ENCODE measurements around the gene PPP1R14D. TPM values are rescaled to one million over a fixed set of nuclear protein-coding genes. Genes with fewer than 3 reads are reported as not detected.
A peak's percentile ranks its signal among the peaks of the same experiment; 100 is the strongest.

PPP1R14D gene
- total RNA-seq, 1 experiment from 2014 or later = not detected

DNA sequence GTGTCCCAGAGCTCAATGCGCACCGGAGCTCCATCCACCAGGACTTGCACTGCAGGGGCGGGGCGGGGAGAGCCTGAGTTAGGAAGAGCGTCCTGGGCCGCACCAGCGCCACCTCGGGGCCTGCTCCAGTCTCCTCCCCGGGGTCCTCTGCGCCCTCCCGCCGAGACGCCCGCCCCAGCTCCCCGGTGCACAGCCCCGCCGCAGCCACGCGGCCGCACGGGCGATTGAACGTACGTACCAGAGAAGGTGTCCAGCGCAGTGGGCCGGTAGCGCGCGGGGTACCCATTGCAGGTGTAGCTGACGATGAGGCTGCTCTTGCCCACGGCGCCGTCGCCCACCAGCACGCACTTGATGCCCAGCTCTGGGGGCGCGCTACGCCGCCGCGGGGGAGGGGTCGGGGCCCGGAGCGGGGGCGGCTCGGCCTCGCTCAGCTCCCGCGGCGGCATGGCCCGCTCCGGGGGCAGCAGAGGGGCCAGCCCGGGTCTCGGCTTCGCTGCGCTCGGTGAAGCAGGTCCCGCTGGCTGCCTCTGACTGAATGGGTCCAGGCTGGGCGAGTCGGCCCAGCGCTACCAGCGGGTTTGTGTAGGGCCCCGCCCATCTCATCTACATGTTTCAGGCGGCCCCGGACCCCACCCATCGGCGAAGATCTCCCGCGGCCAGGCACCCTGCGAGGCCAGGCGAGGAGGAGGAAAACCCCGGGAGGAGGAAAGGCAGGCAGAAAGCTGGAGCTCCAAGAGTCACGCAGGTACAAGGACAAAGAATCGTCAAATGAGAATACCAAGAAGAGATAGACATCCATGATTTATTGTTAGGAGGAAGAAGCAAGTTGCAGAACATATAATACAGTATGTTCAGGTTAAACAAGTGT, 45.4 kb upstream of the PPP1R14D start, which contains the start of gene RHOV (continued):
- no peak for TF ChIP-seq SRF (IDR thresholded peaks at IDR 0.05; ENCODE audit: low read depth)
- TF ChIP-seq CEBPB (IDR thresholded peaks at IDR 0.05; ENCODE audit: low read depth) = no peak
- no peak for TF ChIP-seq FOSL1 (IDR thresholded peaks at IDR 0.05; ENCODE audit: low read depth)
- no peak for TF ChIP-seq EZH2 (IDR thresholded peaks at IDR 0.05)
- TF ChIP-seq SIN3A (IDR thresholded peaks at IDR 0.05; ENCODE audit: low read depth) = no peak
- no peak for TF ChIP-seq CBX3 (IDR thresholded peaks at IDR 0.05; ENCODE audit: low read depth)
- no peak for TF ChIP-seq JUND (IDR thresholded peaks at IDR 0.05)

DNA sequence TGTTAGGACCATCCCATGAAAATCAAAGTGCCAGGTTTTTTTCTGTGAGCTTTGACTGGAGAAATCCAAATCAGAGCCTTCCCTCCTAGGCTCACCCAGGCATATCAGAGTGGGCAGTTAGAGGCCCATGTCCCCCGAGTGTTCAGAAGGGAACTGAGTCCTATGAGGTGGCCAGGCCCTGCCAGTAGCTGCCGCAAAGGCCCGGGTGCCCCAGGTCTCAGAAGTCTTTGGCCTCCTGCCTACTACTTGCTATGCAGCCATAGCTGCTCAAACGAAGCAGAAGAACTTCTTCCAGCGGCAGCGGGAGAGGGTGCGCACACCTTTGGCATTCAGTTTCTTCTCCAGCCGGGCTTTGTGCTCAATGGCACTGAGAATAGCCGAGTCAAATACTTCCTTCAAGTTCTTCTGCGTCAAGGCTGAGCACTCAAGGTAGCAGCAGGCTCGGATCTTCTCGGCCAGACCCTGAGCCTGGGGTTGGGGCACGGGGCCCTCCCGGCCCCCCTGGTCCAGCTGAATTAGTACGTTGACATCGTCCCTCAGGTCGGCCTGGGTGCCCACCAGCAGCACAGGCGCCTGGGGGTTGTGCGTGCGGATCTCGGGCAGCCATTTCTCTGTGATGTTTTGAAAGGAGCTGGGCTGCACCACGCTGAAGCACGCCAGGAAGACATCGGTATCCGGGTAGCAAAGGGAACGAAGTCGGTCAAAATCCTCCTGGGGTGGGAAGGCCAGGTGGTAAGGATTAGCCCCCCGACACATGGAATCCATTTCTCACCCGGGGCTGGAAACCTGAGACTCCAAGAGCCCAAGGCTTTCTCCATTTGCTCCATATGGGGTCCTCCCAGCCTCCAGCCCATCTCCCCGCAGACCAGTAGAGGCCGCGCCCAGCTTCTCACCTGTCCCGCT, 44.5 kb upstream of the PPP1R14D start:
- H3K4me1 ChIP-seq (ENCODE audit: control insufficient read depth in 1 of 2, insufficient read depth in 2 of 2, low read length in 2 of 2) = peaks cover 30 to 40% of the 10 kb centered on the region in 2 experiments
- ChIA-PET POLR2A (interaction anchor here (0.5 to 2.4 kb wide), 11 partner anchors 9 to 300 kb away, joined by 3 to 20 read pairs (median 5); partner anchors contain the start of genes DNAJC17, VPS18 and ZFYVE19), RAD21 (ENCODE audit: low non-redundant PET in 1 of 2, low total read pairs in 2 of 2, uncharacterized antibody in 2 of 2, unreplicated experiment in 2 of 2) (interaction anchor here (1.0 to 2.3 kb wide), 4 partner anchors 14 to 127 kb away, joined by 3 to 13 read pairs (median 6); no protein-coding TSS in a partner anchor), CTCF (interaction anchor here (0.6 to 5.7 kb wide), 14 partner anchors 14 to 313 kb away, joined by 3 to 94 read pairs (median 4); partner anchors contain the start of gene VPS18)
- H4K20me1 ChIP-seq (ENCODE audit: insufficient read depth) = no peaks in the 10 kb centered on the region
- H3K9me2 ChIP-seq (ENCODE audit: insufficient read depth) = no peaks in the 10 kb centered on the region
- no peaks in the 10 kb centered on the region for H3K9me3 ChIP-seq (ENCODE audit: control insufficient read depth in 1 of 2, insufficient read depth in 1 of 2, low read depth in 1 of 2, low read length in 2 of 2)
- no peaks in the 10 kb centered on the region for H3K36me3 ChIP-seq (ENCODE audit: control insufficient read depth in 1 of 2, insufficient read depth in 2 of 2, low read length in 2 of 2)
- no peaks in the 10 kb centered on the region for H3K27me3 ChIP-seq (ENCODE audit: insufficient read depth, low read length)
- peak overlapping the region; percentile 93 for H3K4me2 ChIP-seq (ENCODE audit: low read length)
- H3K9ac ChIP-seq (ENCODE audit: low read length) = peak overlapping the region; percentile 73
- TF ChIP-seq, protein P1, sequence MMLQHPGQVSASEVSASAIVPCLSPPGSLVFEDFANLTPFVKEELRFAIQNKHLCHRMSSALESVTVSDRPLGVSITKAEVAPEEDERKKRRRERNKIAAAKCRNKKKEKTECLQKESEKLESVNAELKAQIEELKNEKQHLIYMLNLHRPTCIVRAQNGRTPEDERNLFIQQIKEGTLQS (IDR thresholded peaks at IDR 0.05) = no peak
- no peak for TF ChIP-seq TCF7L2 (IDR thresholded peaks at IDR 0.05; ENCODE audit: borderline replicate concordance, extremely low read depth, insufficient read depth, insufficient read length)
- TF ChIP-seq SRF (IDR thresholded peaks at IDR 0.05; ENCODE audit: low read depth) = no peak
- TF ChIP-seq EZH2 (IDR thresholded peaks at IDR 0.05) = no peak
- H3K4me3 ChIP-seq (replicated peaks in 1 of 2; ENCODE audit: low read depth in 1 of 2, low read length in 2 of 2) = peak overlapping the region; percentile 56 to 72
- BruUV-seq (replicated peaks) = TSS peak; percentile 84
- intact Hi-C loops (cut with micrococcal nuclease) = no loop called here
- H2AFZ ChIP-seq (ENCODE audit: low read depth, low read length, poor library complexity, severe bottlenecking) = no peak overlapping the region
- H3K27ac ChIP-seq (ENCODE audit: low read depth, low read length) = peak overlapping the region; percentile 74
- H3K79me2 ChIP-seq (ENCODE audit: insufficient read depth, low read length) = no peaks in the 10 kb centered on the region
- no peak for DNase-seq (ENCODE audit: low read depth, low spot score)
- no peak for ATAC-seq

Measured in HCT116 (cell line).